ENCODE results near the gene LEF1.

- TF ChIP-seq CTCF (IDR thresholded peaks at IDR 0.05): peak; percentile 62
- TF ChIP-seq EZH2 (IDR thresholded peaks at IDR 0.05; ENCODE audit: borderline replicate concordance, insufficient read depth, low read depth, low read length, poor library complexity, severe bottlenecking): no peak
Measured at GRCh38 chr4:108018884-108019187, 149.9 kb downstream of the LEF1 start.

Measured in B cell (primary cell).